A673 (cell line): ENCODE results near the gene POLE3.

Experiments used
- CTCF ChIP-seq: fragments of 300-800, 200-600 bp; sonication (generic); conservative IDR thresholded peaks from 2 replicates; pipeline ENCODE4 v1.5.1; 2017; ENCODE audit warnings: low read depth, mild to moderate bottlenecking, antibody characterized with exemption, low read length, moderate library complexity, mixed read lengths
- EZH2 ChIP-seq: fragments of 200-600 bp; sonication (generic); IDR thresholded peaks from 2 replicates; pipeline ENCODE4 v1.6.1; 2017; ENCODE audit warnings: borderline replicate concordance, low read depth, mild to moderate bottlenecking, mixed read lengths, antibody characterized with exemption, low read length; ENCODE audit not compliant: poor library complexity, severe bottlenecking

GRCh38 chr9:113376634-113377567 is 33.6 kb downstream of the POLE3 start, which contains the start of gene HDHD3:
- TF ChIP-seq CTCF (no peak), EZH2 (no peak)
